DND-41 (cell line): Measurements from ENCODE around the gene WDFY3.

Experiments
- CTCF ChIP-seq: IDR thresholded peaks from 2 replicates; pipeline ENCODE4 v1.5.1; 2012; ENCODE audit warnings: borderline replicate concordance, low read length, moderate library complexity, mild to moderate bottlenecking; ENCODE audit not compliant: poor library complexity, severe bottlenecking; ENCODE audit errors: extremely low read depth
- EZH2 ChIP-seq: IDR thresholded peaks from 3 replicates; pipeline ENCODE4 v1.6.1; 2012; ENCODE audit warnings: borderline replicate concordance, low read depth, mild to moderate bottlenecking, moderate library complexity, low read length, inconsistent platforms; ENCODE audit not compliant: severe bottlenecking

DNA sequence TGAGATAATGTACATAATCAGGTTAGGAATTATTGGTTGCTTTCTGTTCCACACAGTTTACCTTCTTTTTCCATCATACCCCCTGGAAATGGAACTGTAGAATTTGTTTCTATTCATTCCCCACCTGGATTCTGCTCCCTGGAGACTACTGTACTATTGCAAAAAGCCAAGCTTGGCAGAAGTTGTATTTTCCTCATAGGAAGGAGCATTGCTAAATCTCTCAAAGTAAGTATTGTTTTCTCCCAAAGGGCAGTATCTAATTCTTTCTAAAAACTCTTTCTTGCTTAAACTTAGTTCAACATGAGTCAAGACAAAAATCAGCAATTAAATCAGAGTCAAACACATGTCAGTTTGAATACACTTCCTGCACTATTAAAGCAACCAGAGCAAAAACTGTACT is 247.4 kb downstream of the WDFY3 start:
- TF ChIP-seq CTCF: no peak
- no peak for TF ChIP-seq EZH2
